Liver (tissue), 3 donors: Measurements from ENCODE around the gene EML6.

Source experiments
- CTCF ChIP-seq: fragments of 150-350 bp; IDR thresholded peaks from 2 replicates; pipeline ENCODE4 v1.5.1; 2017; ENCODE audit warnings: improper control_type of control experiment, low read depth, low read length; ENCODE audit not compliant: missing input control
- FOXA1 ChIP-seq: IDR thresholded peaks from 2 replicates; pipeline ENCODE4 v1.6.1; 2016; ENCODE audit warnings: antibody characterized with exemption
- MAX ChIP-seq: IDR thresholded peaks from 2 replicates; pipeline ENCODE4 v1.6.1; 2016; ENCODE audit warnings: antibody characterized with exemption
- REST ChIP-seq: IDR thresholded peaks from 2 replicates; pipeline ENCODE4 v1.6.1; 2016; ENCODE audit warnings: antibody characterized with exemption, mild to moderate bottlenecking
- SP1 ChIP-seq: IDR thresholded peaks from 2 replicates; pipeline ENCODE4 v1.6.1; 2018; ENCODE audit warnings: antibody characterized with exemption, mild to moderate bottlenecking
- YY1 ChIP-seq: IDR thresholded peaks from 2 replicates; pipeline ENCODE4 v1.6.1; 2016; ENCODE audit warnings: antibody characterized with exemption, mild to moderate bottlenecking
- ZBTB33 ChIP-seq: IDR thresholded peaks from 2 replicates; pipeline ENCODE4 v1.6.1; 2016; ENCODE audit warnings: antibody characterized with exemption
- donor health status: healthy.
- donor health status: healthy.

- no peak for TF ChIP-seq CTCF
- no peak for TF ChIP-seq ZBTB33
- TF ChIP-seq YY1: no peak
- no peak for TF ChIP-seq SP1
- no peak for TF ChIP-seq FOXA1
- TF ChIP-seq MAX: no peak
- TF ChIP-seq REST: no peak
These were observed 200.7 kb downstream of the EML6 start for GRCh38 chr2:54924121-54924520.
